K562 (cell line): ENCODE data around the gene REM2. TPM values are rescaled to one million over a fixed set of nuclear protein-coding genes. Genes with fewer than 3 reads are reported as not detected.

Source experiments
- HSF4 ChIP-seq: fragments of 250-450 bp; sonication (Bioruptor Pico); IDR thresholded peaks from 2 replicates; pipeline ENCODE4 v2.1.2; 2022; ENCODE audit warnings: mild to moderate bottlenecking, moderate library complexity, borderline replicate concordance
- IRF2 ChIP-seq: sonication (generic); formaldehyde crosslinking; IDR thresholded peaks from 2 replicates; pipeline ENCODE4 v1.8.1; 2022; ENCODE audit warnings: mild to moderate bottlenecking, missing genetic modification reagents
- PHTF2 ChIP-seq: fragments of 250-450 bp; sonication (Bioruptor Pico); IDR thresholded peaks from 2 replicates; pipeline ENCODE4 v1.5.0; 2021; ENCODE audit warnings: mild to moderate bottlenecking
- PTBP1 ChIP-seq: fragments of 200-400 bp; formaldehyde crosslinking; IDR thresholded peaks from 2 replicates; pipeline ENCODE4 v1.6.1; 2017; ENCODE audit warnings: low read depth, low read length
- RUNX1 ChIP-seq: sonication (generic); IDR thresholded peaks from 2 replicates; pipeline ENCODE4 v1.6.1; 2016; ENCODE audit warnings: antibody characterized with exemption, low read depth
- SAFB ChIP-seq: fragments of 200-400 bp; formaldehyde crosslinking; IDR thresholded peaks from 2 replicates; pipeline ENCODE4 v1.6.1; 2017; ENCODE audit warnings: low read depth, low read length, borderline replicate concordance
- SLC30A9 ChIP-seq: fragments of 250-450 bp; sonication (Bioruptor Pico); IDR thresholded peaks from 2 replicates; pipeline ENCODE4 v1.8.0; 2022; ENCODE audit warnings: mild to moderate bottlenecking, moderate library complexity
- TAF15 ChIP-seq: fragments of 200-400 bp; formaldehyde crosslinking; IDR thresholded peaks from 2 replicates; pipeline ENCODE4 v1.6.1; 2017; ENCODE audit warnings: mild to moderate bottlenecking, low read depth, low read length, moderate library complexity
- ZNF407 ChIP-seq: fragments of 450-650 bp; IDR thresholded peaks from 2 replicates; pipeline ENCODE4 v1.6.1; 2016; ENCODE audit warnings: low read depth
- ZNF668 ChIP-seq: fragments of 250-450 bp; sonication (Bioruptor Pico); IDR thresholded peaks from 2 replicates; pipeline ENCODE4 v1.8.0; 2022; ENCODE audit warnings: mild to moderate bottlenecking, inconsistent platforms
- ZNF778 ChIP-seq: fragments of 450-650 bp; formaldehyde crosslinking; IDR thresholded peaks from 2 replicates; pipeline ENCODE4 v1.4.0; 2020; ENCODE audit warnings: mild to moderate bottlenecking, moderate library complexity
- polyA plus RNA-seq, 8 experiments: library from polyadenylated mRNA; depleted of rRNA in 4 of 8; stranded (reverse) in 5 of 8; unstranded in 3 of 8; fragments of >200 nt; fragmentation: Nextera tagmentation in 2 of 8; fragmentation: Illumina TruSeq in 1 of 8; extraction: Ambion mirVana in 2 of 8; extraction: Trizol in 1 of 8; gene quantifications; 2 replicates each; pipeline versions ENCODE4 v1.2.1 to v1.2.3, GENCODE V29; 2011 to 2014; ENCODE audit warnings: inconsistent platforms in 1 of 8, missing spikeins in 1 of 8
- total RNA-seq, 7 experiments: library from RNA; depleted of rRNA in 6 of 7; stranded (reverse); fragments of >200 nt in 6 of 7; fragmentation: Illumina TruSeq in 2 of 7; extraction: Trizol in 2 of 7; gene quantifications; 2 replicates each; pipeline versions ENCODE4 v1.2.1 to v1.2.3, GENCODE V29; 2011 to 2021; ENCODE audit warnings: low replicate concordance in 1 of 7

The REM2 gene
- total and polyA plus RNA-seq, 9 of the 15 experiments (the other 6 are each of a cell fraction or from before 2014, with no cell fraction given) = 0.18 to 1.0 (median 0.38) TPM

- TF ChIP-seq PTBP1 (no peak), ZNF668 (no peak), SAFB (no peak), SLC30A9 (no peak), RUNX1 (no peak), ZNF407 (no peak), ZNF778 (CRISPR knock-in tag) (no peak), PHTF2 (no peak), IRF2 (no peak), HSF4 (CRISPR knock-in tag) (no peak), TAF15 (no peak)
Observed at GRCh38 chr14:22852599-22852939, 30.5 kb upstream of the REM2 start (continued).
